ENCODE data around the gene MFRP.

Gene MFRP

DNA sequence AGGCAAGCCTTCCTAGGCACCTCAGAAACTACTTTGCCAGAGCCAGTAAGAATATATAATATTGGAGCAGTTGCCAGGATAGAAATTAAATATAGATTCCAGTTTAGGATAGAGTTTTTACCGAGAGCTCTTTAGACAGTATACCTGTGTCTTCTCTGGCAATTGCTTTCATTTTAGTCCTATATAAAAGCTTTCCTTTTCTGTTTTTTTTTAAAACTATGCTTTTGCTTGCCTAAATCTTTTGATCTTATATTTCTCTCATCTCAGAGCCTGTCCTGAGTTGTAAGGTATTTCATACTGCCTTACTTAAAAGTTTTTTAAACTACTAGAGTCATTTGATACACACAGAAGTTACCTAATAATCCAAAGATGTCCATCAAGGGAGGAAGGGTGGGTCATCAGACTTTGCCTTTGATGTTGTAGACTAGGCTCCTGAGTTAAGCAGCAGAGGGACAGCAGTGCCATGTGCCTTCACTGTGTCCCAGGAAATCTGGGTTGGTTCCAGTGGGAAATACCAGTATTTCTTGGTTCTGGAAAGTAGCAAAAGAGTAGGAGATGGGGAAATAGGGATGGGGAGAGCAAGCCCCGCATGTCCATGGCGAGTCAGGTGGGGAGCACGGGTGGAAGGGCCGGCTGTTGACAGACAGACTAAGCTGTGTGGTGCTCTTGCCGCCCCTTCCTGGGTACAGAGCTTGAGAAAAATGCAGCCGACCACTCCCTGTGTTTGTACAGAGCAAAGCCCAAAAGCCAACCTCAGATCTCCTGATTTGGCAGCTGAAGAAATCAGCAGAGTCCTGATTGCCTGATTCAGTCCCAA lies 40.7 kb downstream of the MFRP start:
- TF ChIP-seq CTCF (IDR thresholded peaks at IDR 0.05; ENCODE audit: insufficient read depth, missing control alignments): no peak
- FAIRE-seq (no peak), DNase-seq (ENCODE audit: insufficient read length, low spot score) (no peak)

DNA sequence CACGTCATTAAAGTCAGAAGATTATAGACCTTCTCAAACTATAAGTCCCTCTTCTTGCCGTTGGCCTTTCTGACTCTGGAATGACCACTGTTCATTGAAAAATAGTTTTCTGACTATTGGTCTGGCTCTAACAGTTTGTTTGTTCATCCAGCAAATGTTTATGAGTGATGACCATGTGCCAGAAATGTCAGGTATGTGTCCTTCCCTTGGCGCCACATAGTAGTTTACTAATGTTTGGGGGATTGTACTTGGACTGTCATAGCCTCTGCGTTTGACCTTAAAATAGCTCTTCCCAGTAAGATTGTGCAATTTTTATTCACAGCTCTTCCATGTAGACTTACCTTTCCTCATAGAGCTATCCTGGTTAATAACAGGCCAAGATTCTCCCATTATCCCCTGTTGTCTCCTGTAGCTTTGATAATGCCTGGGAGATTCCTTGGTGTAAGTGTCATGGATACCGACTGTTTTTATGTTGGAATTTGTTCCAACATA lies 43.2 kb downstream of the MFRP start:
- DNase-seq (ENCODE audit: insufficient read length, low spot score) (no peak), FAIRE-seq (no peak)
- no peak for TF ChIP-seq CTCF (IDR thresholded peaks at IDR 0.05; ENCODE audit: insufficient read depth, missing control alignments)

DNA sequence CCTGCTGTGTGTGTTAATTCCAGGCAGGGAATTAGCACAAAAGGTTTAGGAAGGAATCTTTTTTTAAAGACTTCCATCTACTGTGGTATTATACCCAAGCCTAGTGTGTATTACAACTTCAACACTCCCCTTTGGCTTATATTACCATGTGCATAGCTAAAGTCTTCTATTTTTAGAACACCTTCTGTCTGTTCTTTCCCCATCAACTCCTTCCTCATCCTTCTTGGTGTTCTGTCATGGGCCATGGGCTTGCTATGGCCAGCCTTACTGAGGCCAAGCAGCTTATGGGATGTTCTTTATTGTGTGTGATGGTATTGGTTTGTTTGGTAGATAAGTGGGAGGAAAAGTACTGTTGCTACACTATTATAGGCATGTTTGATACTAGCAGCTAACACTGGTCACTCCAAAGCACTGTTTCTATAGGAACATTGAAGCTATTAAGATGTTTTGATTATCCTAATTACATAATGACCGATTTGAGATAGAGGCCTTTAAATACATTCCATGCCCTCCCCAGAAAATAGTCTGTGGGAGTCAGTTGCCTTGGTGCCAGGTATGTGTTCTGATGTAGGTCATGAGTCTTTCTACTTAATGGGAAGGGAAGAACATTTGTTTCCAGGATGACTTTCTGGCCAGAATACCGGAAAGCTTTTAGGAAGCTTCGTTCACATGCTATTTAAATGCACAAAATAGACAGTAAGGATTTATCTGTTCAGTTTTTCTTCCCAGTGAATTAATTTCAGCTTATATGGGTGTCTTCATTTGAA lies 46.1 kb downstream of the MFRP start:
- FAIRE-seq (peak; percentile 32), DNase-seq (ENCODE audit: insufficient read length, low spot score) (no peak)
- no peak for TF ChIP-seq CTCF (IDR thresholded peaks at IDR 0.05; ENCODE audit: insufficient read depth, missing control alignments)

DNA sequence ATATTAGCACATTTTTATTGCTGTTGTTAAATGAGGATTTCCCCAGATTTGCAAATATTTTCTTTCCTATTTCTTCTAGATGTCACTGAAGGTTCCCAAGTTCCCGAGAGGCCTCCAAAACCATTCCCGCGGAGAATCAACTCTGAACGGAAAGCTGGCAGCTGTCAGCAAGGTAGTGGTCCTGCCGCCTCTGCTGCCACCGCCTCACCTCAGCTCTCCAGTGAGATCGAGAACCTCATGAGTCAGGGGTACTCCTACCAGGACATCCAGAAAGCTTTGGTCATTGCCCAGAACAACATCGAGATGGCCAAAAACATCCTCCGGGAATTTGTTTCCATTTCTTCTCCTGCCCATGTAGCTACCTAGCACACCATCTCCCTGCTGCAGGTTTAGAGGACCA lies 47.1 kb downstream of the MFRP start:
- FAIRE-seq (no peak), DNase-seq (ENCODE audit: insufficient read length, low spot score) (no peak)
- no peak for TF ChIP-seq CTCF (IDR thresholded peaks at IDR 0.05; ENCODE audit: insufficient read depth, missing control alignments)

GRCh38 chr11:119298726-119299125 lies 47.8 kb downstream of the MFRP start:
- DNase-seq (ENCODE audit: insufficient read length, low spot score): no peak
- FAIRE-seq: no peak
- no peak for TF ChIP-seq CTCF (IDR thresholded peaks at IDR 0.05; ENCODE audit: insufficient read depth, missing control alignments)

DNA sequence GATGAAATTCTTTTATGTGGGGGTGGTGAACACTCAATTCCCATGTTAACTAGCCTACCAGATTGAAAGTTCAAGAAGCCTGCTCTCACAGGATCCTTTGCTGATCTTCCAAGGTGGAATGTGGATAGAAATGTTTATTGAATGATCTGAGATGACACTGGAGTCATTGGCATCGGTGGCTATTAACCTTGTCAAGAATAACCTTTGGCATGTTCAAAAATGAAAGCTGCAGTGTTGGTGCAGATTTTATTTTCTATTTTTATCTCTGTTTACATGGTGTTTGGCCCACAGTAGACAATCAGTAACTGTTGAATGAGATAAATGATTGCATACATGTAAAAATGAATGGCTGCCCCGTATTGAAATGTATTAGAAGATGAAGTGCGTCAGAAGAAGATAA lies 48.6 kb downstream of the MFRP start:
- DNase-seq (ENCODE audit: insufficient read length, low spot score) (no peak), FAIRE-seq (no peak)
- no peak for TF ChIP-seq CTCF (IDR thresholded peaks at IDR 0.05; ENCODE audit: insufficient read depth, missing control alignments)

DNA sequence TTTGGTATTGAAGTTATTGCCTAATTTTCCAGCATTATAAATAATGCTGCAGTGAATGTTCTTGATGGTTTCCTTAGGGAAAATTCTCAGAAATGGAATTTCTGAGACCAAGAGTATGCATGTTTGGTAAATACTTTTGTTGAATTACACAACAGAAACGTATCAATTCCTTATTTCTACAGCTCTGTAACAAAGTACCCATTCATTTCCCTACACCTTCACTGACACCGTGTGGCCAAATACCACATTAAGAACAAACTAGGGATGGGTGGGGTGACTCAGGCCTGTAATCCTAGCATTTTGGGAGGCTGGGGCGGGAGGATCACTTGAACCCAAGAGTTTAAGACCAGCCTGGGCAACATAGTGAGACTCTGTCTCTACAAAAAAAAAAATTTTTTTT lies 51.3 kb downstream of the MFRP start:
- peak; percentile 9 for TF ChIP-seq CTCF (IDR thresholded peaks at IDR 0.05; ENCODE audit: insufficient read depth, missing control alignments)
- no peak for FAIRE-seq
- DNase-seq (ENCODE audit: insufficient read length, low spot score): no peak
